HepG2 (cell line): Measurements from ENCODE around the gene UNC93A.

Experiments
- CEBPB ChIP-seq: IDR thresholded peaks from 2 replicates; pipeline ENCODE4 v1.6.1; 2011; ENCODE audit warnings: low read depth, low read length, improper control_type of control experiment, borderline replicate concordance
- EZH2 ChIP-seq: conservative IDR thresholded peaks from 2 replicates; pipeline ENCODE4 v1.6.1; 2012; ENCODE audit warnings: mild to moderate bottlenecking, low read depth, low read length, moderate library complexity
- FIP1L1 ChIP-seq: fragments of 200-400 bp; formaldehyde crosslinking; IDR thresholded peaks from 2 replicates; pipeline ENCODE4 v1.6.1; 2018; ENCODE audit warnings: low read depth, mild to moderate bottlenecking, low read length, moderate library complexity, borderline replicate concordance; ENCODE audit not compliant: insufficient read depth
- KMT2A ChIP-seq: sonication (generic); formaldehyde crosslinking; IDR thresholded peaks from 2 replicates; pipeline ENCODE4 v1.4.0; 2020; ENCODE audit warnings: missing genetic modification reagents
- RAD21 ChIP-seq: fragments of 450-650 bp; formaldehyde crosslinking; IDR thresholded peaks from 2 replicates; pipeline ENCODE4 v1.5.0; 2020; ENCODE audit warnings: mild to moderate bottlenecking
- ZBTB1 ChIP-seq: sonication (generic); formaldehyde crosslinking; IDR thresholded peaks from 2 replicates; pipeline ENCODE4 v1.4.0; 2020; ENCODE audit warnings: missing genetic modification reagents, borderline replicate concordance
- ZSCAN29 ChIP-seq: sonication (generic); formaldehyde crosslinking; conservative IDR thresholded peaks from 2 replicates; pipeline ENCODE4 v1.4.0; 2020; ENCODE audit warnings: mild to moderate bottlenecking, missing genetic modification reagents
- TF ChIP-seq, protein P1 (sequence below): sonication (generic); formaldehyde crosslinking; IDR thresholded peaks from 2 replicates; pipeline ENCODE4 v1.4.0; 2020; ENCODE audit warnings: missing genetic modification reagents
- TF ChIP-seq, protein P2 (sequence below): sonication (generic); formaldehyde crosslinking; IDR thresholded peaks from 2 replicates; pipeline ENCODE4 v1.8.0; 2022; ENCODE audit warnings: mild to moderate bottlenecking, missing genetic modification reagents

DNA sequence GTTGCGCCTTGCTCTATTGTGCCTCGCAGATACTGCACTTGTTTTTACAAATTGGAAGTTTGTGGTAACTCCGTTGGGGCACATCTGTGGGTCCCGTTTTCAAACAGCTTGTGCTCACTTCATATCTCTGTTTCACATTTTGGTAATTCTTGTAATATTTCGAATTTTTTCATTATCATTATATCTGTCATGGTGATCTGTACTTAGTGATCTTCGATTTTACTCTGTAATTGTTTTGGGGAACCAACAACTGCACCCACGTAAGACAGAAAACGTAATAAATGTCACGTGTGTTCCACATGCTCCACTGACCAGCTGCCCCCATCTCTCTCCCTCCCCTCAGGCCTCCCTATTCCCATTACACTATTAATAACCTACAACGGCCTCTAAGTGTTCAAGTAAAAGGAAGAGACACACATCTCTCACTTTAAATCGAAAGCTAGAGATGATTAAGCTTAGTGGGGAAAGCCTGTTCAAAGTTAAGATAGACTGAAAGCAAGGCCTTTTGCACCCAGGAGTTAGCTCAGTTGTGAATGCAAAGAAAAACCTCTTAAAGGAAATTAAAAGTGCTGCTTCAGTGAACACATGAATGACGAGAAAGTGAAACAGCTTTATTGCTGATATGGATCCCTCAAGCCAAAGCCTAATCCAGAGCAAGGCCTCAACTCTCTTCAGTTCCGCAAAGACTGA, 60.7 kb downstream of the UNC93A start:
- TF ChIP-seq ZBTB1 (CRISPR knock-in tag) = no peak
- no peak for TF ChIP-seq EZH2
- TF ChIP-seq, protein P1, sequence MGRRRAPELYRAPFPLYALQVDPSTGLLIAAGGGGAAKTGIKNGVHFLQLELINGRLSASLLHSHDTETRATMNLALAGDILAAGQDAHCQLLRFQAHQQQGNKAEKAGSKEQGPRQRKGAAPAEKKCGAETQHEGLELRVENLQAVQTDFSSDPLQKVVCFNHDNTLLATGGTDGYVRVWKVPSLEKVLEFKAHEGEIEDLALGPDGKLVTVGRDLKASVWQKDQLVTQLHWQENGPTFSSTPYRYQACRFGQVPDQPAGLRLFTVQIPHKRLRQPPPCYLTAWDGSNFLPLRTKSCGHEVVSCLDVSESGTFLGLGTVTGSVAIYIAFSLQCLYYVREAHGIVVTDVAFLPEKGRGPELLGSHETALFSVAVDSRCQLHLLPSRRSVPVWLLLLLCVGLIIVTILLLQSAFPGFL (CRISPR knock-in tag) = no peak
- no peak for TF ChIP-seq ZSCAN29
- TF ChIP-seq, protein P2, sequence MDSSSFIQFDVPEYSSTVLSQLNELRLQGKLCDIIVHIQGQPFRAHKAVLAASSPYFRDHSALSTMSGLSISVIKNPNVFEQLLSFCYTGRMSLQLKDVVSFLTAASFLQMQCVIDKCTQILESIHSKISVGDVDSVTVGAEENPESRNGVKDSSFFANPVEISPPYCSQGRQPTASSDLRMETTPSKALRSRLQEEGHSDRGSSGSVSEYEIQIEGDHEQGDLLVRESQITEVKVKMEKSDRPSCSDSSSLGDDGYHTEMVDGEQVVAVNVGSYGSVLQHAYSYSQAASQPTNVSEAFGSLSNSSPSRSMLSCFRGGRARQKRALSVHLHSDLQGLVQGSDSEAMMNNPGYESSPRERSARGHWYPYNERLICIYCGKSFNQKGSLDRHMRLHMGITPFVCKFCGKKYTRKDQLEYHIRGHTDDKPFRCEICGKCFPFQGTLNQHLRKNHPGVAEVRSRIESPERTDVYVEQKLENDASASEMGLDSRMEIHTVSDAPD (CRISPR knock-in tag) = no peak
- no peak for TF ChIP-seq RAD21 (CRISPR knock-in tag)
- no peak for TF ChIP-seq FIP1L1
- no peak for TF ChIP-seq CEBPB
- no peak for TF ChIP-seq KMT2A
